IPS DF 19.7 (cell line): Measurements from ENCODE around the gene ZNF117.
"Not testable (repeated sequence)": the region's sequence is repeated elsewhere in the genome, so short reads cannot be mapped to it uniquely, and the experiment has no call there.

Source experiments
- DNase-seq: peaks from one replicate; pipeline ENCODE4 v3.0.0-alpha.2; 2013; ENCODE audit warnings: low read depth, low spot score

ZNF117 gene

GRCh38 chr7:64990936-64991335 lies at the start of gene ZNF117:
Gene ZNF117, minus strand, starts transcription at chr7:64991036.
- no peak for DNase-seq

DNA sequence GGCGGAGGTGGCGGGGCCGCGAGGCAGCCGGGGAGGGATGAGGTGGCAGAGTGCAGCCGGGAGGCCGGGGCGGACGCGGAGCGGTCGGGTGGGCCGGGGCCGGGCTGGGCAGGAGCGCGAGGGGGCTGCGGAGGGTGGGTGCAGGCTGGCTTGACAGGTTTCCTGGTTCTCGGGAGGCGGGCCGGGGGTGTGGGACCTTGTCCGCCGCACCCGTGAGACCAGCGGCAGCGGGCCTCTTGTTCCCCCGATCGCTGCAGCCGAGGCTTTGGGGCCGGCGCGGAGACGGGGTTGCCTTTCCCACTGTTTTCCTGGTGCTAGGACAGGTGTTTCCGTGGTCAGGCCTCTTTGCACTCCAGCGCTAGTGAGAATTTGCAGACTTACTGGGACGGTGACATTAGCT lies 47.9 kb upstream of the ZNF117 start:
- DNase-seq = not testable (repeated sequence)

GRCh38 chr7:65037740-65038688 lies 47.2 kb upstream of the ZNF117 start:
- DNase-seq = no peak

DNA sequence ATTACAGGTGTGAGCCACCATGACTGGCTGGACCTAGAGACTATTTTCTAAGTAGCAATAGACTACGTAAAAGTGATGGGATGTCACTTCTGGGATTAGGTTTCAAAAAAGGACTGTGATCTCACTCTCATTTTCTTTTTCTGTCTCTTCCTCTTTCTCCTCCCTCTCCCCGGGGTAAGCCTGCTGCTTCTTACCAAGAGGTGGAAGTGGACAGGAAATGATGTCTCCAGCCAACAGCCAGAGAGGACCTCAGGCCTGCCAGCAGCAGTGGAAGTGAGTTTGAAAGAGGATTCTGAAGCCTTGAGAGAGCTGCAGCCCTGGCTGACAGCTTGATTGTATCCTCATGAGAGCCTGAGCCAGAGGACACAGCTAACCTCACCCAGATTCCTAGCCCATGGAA lies 45.7 kb upstream of the ZNF117 start:
- not testable (repeated sequence) for DNase-seq

DNA sequence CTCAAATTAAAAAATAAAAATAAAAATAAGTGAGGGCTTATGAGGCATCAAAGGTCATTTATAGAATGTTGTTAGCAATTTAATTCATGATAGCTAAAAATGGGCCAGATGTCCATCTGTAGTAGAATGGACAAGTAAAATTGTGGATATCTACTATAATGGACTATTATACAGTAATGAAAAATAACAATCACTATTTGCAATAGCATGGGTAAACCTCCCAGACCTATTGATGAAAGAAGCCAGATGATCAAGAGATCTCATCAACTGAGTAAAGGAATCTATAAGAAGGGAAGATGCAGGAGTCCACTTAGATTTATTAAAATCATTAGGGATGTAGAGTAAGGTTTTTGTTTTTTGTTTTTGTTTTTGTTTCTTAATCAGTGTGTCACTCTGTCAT lies 44.6 kb upstream of the ZNF117 start:
- not testable (repeated sequence) for DNase-seq

- not testable (repeated sequence) for DNase-seq
These were observed 43.4 kb upstream of the ZNF117 start for GRCh38 chr7:65034120-65034782.

GRCh38 chr7:65033391-65033790 lies 42.6 kb upstream of the ZNF117 start:
- not testable (repeated sequence) for DNase-seq

- DNase-seq = not testable (repeated sequence)
These were observed 34.2 kb upstream of the ZNF117 start for GRCh38 chr7:65025023-65025422.

- not testable (repeated sequence) for DNase-seq
These were observed 30.1 kb upstream of the ZNF117 start for GRCh38 chr7:65020978-65021377.

GRCh38 chr7:65009881-65010280 lies 19.0 kb upstream of the ZNF117 start:
- not testable (repeated sequence) for DNase-seq

DNA sequence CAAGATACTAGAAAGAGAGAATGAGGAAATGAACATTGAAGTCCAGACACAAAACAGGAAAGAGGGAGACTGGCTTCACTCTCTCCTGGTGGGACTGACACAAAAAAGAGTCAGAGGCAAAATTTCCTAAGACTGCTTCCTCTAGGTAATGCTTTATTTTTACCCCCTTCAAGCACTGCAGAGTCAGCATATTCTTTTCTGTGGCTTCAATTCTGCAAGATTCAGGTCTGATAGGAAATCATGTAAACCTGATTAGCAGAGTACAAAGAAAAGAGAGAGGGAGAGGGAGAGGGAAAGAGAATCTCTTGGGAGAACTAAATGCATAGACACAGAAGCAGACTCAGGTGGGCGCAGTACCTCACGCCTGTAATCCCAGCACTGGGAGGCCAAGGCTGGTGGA lies 18.6 kb upstream of the ZNF117 start:
- DNase-seq = not testable (repeated sequence)

DNA sequence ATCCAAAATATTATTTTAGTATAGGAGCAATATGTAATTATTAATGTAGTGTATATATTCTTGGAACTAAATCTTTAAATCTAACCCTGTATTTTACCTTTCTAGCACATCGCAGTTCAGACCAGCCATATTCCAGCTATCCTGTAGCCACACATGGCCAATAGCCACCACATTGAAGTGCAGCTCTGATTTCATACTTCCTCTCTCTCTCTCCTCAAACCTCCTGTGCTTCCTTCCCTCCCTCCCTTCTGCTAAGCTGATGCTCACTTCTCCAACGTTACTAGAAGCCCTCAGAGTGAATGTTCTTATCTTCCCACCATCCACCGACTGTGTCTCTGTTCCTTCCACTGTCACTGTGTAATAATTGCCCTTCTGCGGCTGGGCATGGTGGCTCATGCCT lies 16.2 kb upstream of the ZNF117 start:
- DNase-seq = not testable (repeated sequence)

GRCh38 chr7:65006094-65006992 lies 15.5 kb upstream of the ZNF117 start, which contains the start of gene ERV3-1:
Gene ERV3-1, minus strand, starts transcription at chr7:65006687. Its CDS starts 13,661 bp downstream, at chr7:64993026.
- peak; percentile 93 for DNase-seq

- DNase-seq = no peak
These were observed 13.7 kb upstream of the ZNF117 start for GRCh38 chr7:65004575-65004974.

- DNase-seq = no peak
These were observed 12.2 kb upstream of the ZNF117 start for GRCh38 chr7:65002972-65003585.

GRCh38 chr7:65001291-65001814 lies 10.5 kb upstream of the ZNF117 start:
- no peak for DNase-seq

DNA sequence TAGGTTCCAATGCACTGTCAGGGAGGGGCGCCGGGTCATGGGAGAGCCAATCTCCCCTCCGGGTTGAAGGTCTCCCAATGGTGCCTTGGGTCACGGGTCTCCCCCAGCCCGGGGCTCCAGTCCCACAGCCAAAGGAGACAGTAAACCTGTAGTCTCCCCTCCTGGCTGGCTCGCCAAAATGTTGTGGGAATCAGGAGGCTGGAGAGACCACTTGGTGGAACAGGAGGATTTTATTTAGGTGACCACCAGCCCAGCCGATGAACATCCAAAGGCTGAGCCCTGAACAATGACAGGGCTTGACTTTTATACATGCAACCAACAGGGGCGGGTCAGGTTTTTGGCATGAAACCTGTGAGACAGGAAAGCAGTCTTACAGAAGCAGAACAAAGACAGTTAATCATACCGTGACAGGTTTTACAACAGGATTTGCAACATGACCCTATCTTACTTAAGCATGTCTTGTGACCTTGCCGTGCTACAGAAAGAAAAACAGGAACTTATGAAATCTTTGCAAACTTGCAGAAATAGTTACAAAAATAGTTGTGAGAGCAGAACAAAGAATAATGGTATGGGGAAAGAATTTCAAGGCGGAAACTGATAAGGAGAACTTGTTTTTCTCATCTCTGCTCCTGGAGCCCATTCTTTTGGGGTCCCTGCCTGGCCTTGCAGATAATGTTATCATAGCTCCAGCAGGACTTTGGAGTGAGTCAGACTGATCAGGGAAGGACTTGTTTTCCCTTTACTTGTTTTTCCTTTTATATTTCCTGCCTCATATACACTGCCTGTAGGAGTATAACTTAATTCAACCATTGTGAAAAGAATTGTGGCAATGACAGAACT lies 8.5 kb upstream of the ZNF117 start:
- no peak for DNase-seq

- no peak for DNase-seq
These were observed 8.0 kb upstream of the ZNF117 start for GRCh38 chr7:64998865-64999164.

- DNase-seq = peak; percentile 28
These were observed 7.1 kb upstream of the ZNF117 start for GRCh38 chr7:64997927-64998391.
